K562 (cell line): Measurements from ENCODE around the gene ANKS4B. TPM values are rescaled to one million over a fixed set of nuclear protein-coding genes. Genes with fewer than 3 reads are reported as not detected.
"Not testable (repeated sequence)": the region's sequence is repeated elsewhere in the genome, so short reads cannot be mapped to it uniquely, and the experiment has no call there.

Experiments
- ATAC-seq: fragments of 200-7000 bp; cut with Tn5 transposase; 3 replicates; pipeline ENCODE4 v1.9.1; 2020; ENCODE audit warnings: moderate library complexity
- BruUV-seq: library from RNA; stranded (reverse); fragments of 400-500 nt; replicated peaks from 2 replicates; lab custom pipeline; 2021; lab: Mats Ljungman, UMichigan
- CTCF ChIA-PET: fragments of 300-600 bp; formaldehyde crosslinking; extraction: SDS; loops from one replicate; lab custom pipeline; 2021; ENCODE audit warnings: low intra/inter-chr PET ratio; lab: Yijun Ruan, JAX
- POLR2A ChIA-PET: fragments of 300-600, 350-650 bp; sonication (Branson Sonifier 250); formaldehyde crosslinking; extraction: SDS; loops from one replicate; lab custom pipeline; 2021; ENCODE audit warnings: antibody characterized with exemption, inconsistent platforms; lab: Yijun Ruan, JAX
- DNase-seq, 4 experiments: peaks; one replicate each; pipeline versions ENCODE4 v3.0.0 to v3.0.0-alpha.2; 2011 to 2018; ENCODE audit warnings: low spot score in 3 of 4, mixed read lengths in 3 of 4; ENCODE audit errors: extremely low read depth in 1 of 4
- FAIRE-seq: peaks from 2 replicates; lab custom pipeline; 2011; peaks lifted over from hg19 to GRCh38; lab: Jason Lieb, UNC
- H2AFZ ChIP-seq: 2 replicates; pipeline ENCODE4 v1.6.0; 2011; ENCODE audit warnings: low read depth, low read length, control low read depth, inconsistent platforms
- H3K27ac ChIP-seq: fragments of 200-600 bp; 3 replicates; pipeline ENCODE4 v1.8.0; 2011; ENCODE audit warnings: low read depth, mild to moderate bottlenecking, control low read depth, inconsistent platforms, low read length, moderate library complexity, mixed read lengths; ENCODE audit errors: extremely low read depth
- H3K27me3 ChIP-seq, 2 experiments: fragments of 300-600 bp in 1 of 2; 2 replicates in 1 of 2; 3 replicates in 1 of 2; pipeline versions ENCODE4 v1.6.0 to v1.8.0; 2011; ENCODE audit warnings: inconsistent platforms in 2 of 2, low read length in 2 of 2, mild to moderate bottlenecking in 1 of 2, mixed read lengths in 1 of 2, moderate library complexity in 1 of 2; ENCODE audit not compliant: control insufficient read depth in 2 of 2, insufficient read depth in 2 of 2
- H3K36me3 ChIP-seq: fragments of 300-600 bp; 3 replicates; pipeline ENCODE4 v1.8.0; 2011; ENCODE audit warnings: mild to moderate bottlenecking, low read length, inconsistent platforms; ENCODE audit not compliant: control insufficient read depth, insufficient read depth
- H3K4me1 ChIP-seq, 2 experiments: fragments of 200-600 bp in 1 of 2; replicated peaks in 1 of 2; 2 replicates in 1 of 2; 3 replicates in 1 of 2; pipeline versions ENCODE4 v1.5.1 to v1.8.0; 2011; ENCODE audit warnings: inconsistent platforms in 2 of 2, low read length in 2 of 2, mild to moderate bottlenecking in 1 of 2, mixed read lengths in 1 of 2, moderate library complexity in 1 of 2; ENCODE audit not compliant: control insufficient read depth in 2 of 2, insufficient read depth in 2 of 2
- H3K4me2 ChIP-seq: 2 replicates; pipeline ENCODE4 v1.6.1; 2011; ENCODE audit warnings: low read length, control low read depth, inconsistent platforms, mixed read lengths; ENCODE audit not compliant: insufficient read depth
- H3K4me3 ChIP-seq: fragments of 200-600 bp; sonication (generic), shearing (Covaris generic); 2 replicates; pipeline ENCODE4 v1.5.1; 2016; ENCODE audit warnings: control low read depth, inconsistent platforms
- H3K79me2 ChIP-seq: fragments of 200-600 bp; 3 replicates; pipeline ENCODE4 v1.8.0; 2011; ENCODE audit warnings: low read length, inconsistent platforms; ENCODE audit not compliant: control insufficient read depth, insufficient read depth
- H3K9ac ChIP-seq, 2 experiments: 2 replicates each; pipeline versions ENCODE4 v1.6.0 to v1.6.1; 2011; ENCODE audit warnings: low read depth in 2 of 2, low read length in 2 of 2, control low read depth in 1 of 2, inconsistent platforms in 1 of 2, mild to moderate bottlenecking in 1 of 2, mixed read lengths in 1 of 2; ENCODE audit not compliant: insufficient read depth in 1 of 2
- H3K9me1 ChIP-seq: one replicate; pipeline ENCODE4 v1.6.0; 2011; ENCODE audit warnings: inconsistent platforms, mild to moderate bottlenecking, low read length, moderate library complexity; ENCODE audit not compliant: control insufficient read depth, insufficient read depth
- H3K9me3 ChIP-seq: replicated peaks from 2 replicates; pipeline ENCODE4 v1.5.1; 2011; ENCODE audit warnings: low read depth, low read length, inconsistent platforms; ENCODE audit not compliant: control insufficient read depth, insufficient read depth
- H4K20me1 ChIP-seq: replicated peaks from 2 replicates; pipeline ENCODE4 v1.6.1; 2011; ENCODE audit warnings: low read length, inconsistent platforms, mixed read lengths; ENCODE audit not compliant: control insufficient read depth, insufficient read depth
- ASH1L ChIP-seq: fragments of 450-650 bp; IDR thresholded peaks from 2 replicates; pipeline ENCODE4 v1.6.1; 2018; ENCODE audit warnings: borderline replicate concordance, mild to moderate bottlenecking, low read depth; ENCODE audit not compliant: partially characterized antibody
- C11orf30 ChIP-seq: fragments of 450-650 bp; IDR thresholded peaks from 2 replicates; pipeline ENCODE4 v1.6.1; 2016; ENCODE audit warnings: low read depth, mild to moderate bottlenecking
- CC2D1A ChIP-seq: fragments of 450-650 bp; IDR thresholded peaks from 2 replicates; pipeline ENCODE4 v1.6.1; 2017; ENCODE audit warnings: mild to moderate bottlenecking
- ELF1 ChIP-seq: fragments of 200-800 bp; sonication (Bioruptor generic); IDR thresholded peaks from 2 replicates; pipeline ENCODE4 v1.6.1; 2016; ENCODE audit warnings: missing genetic modification characterization, missing compliant biosample characterization
- MAFG ChIP-seq: fragments of 450-650 bp; conservative IDR thresholded peaks from 2 replicates; pipeline ENCODE4 v1.6.1; 2016; ENCODE audit warnings: missing genetic modification characterization, missing compliant biosample characterization
- MEF2A ChIP-seq: IDR thresholded peaks from 2 replicates; pipeline ENCODE4 v1.6.1; 2011; ENCODE audit warnings: low read depth, mild to moderate bottlenecking, low read length, moderate library complexity; ENCODE audit not compliant: control insufficient read depth
- MYNN ChIP-seq, 2 experiments: sonication (generic); formaldehyde crosslinking in 1 of 2; IDR thresholded peaks; 2 replicates each; pipeline versions ENCODE4 v1.5.0 to v1.6.1; 2016 to 2020; ENCODE audit warnings: antibody characterized with exemption in 1 of 2, missing genetic modification reagents in 1 of 2
- NFYB ChIP-seq: IDR thresholded peaks from 2 replicates; pipeline ENCODE4 v1.6.1; 2011; ENCODE audit warnings: mild to moderate bottlenecking, moderate library complexity; ENCODE audit not compliant: insufficient read length; ENCODE audit errors: extremely low read depth
- NR1H2 ChIP-seq: sonication (generic); formaldehyde crosslinking; IDR thresholded peaks from 2 replicates; pipeline ENCODE4 v1.4.0; 2020; ENCODE audit warnings: mild to moderate bottlenecking, missing genetic modification reagents
- RBM25 ChIP-seq: fragments of 200-400 bp; formaldehyde crosslinking; IDR thresholded peaks from 2 replicates; pipeline ENCODE4 v1.6.1; 2018; ENCODE audit warnings: low read length, low read depth, moderate library complexity; ENCODE audit not compliant: severe bottlenecking
- SP1 ChIP-seq: sonication (generic); formaldehyde crosslinking; IDR thresholded peaks from 2 replicates; pipeline ENCODE4 v1.8.1; 2022; ENCODE audit warnings: mild to moderate bottlenecking, missing genetic modification reagents
- SRSF3 ChIP-seq: fragments of 200-400 bp; formaldehyde crosslinking; IDR thresholded peaks from 2 replicates; pipeline ENCODE4 v1.6.1; 2016; ENCODE audit warnings: mild to moderate bottlenecking, low read length, moderate library complexity; ENCODE audit not compliant: insufficient read depth
- ZC3H4 ChIP-seq: sonication (generic); formaldehyde crosslinking; IDR thresholded peaks from 2 replicates; pipeline ENCODE4 v1.9.0; 2021; ENCODE audit warnings: missing genetic modification reagents, borderline replicate concordance
- ZNF316 ChIP-seq: fragments of 450-650 bp; IDR thresholded peaks from 2 replicates; pipeline ENCODE4 v1.6.1; 2016
- ZNF41 ChIP-seq: fragments of 250-450 bp; sonication (Bioruptor Pico); conservative IDR thresholded peaks from 2 replicates; pipeline ENCODE4 v1.4.0; 2020; ENCODE audit warnings: mild to moderate bottlenecking
- WGBS: fragments of 100-300 bp; shearing (Covaris generic); methylation state at CpG from one replicate; pipeline ENCODE4 v1.1.6; 2016; ENCODE audit warnings: low coverage, mixed read lengths; ENCODE audit not compliant: insufficient coverage; ENCODE audit errors: missing lambda C conversion rate; 5-methylcytosine and 5-hydroxymethylcytosine counted together
- in situ Hi-C: fragments of 300-500 bp; cut with MboI; formaldehyde crosslinking; loops from 4 replicates; pipeline ENCODE4 v1.15.0; 2018; ENCODE audit warnings: inconsistent platforms, mixed read lengths
- intact Hi-C: fragments of 100-400 bp; cut with micrococcal nuclease; formaldehyde crosslinking; loops from 2 replicates; pipeline ENCODE4 v1.14.2; 2022
- polyA plus RNA-seq, 8 experiments: library from polyadenylated mRNA; depleted of rRNA in 4 of 8; stranded (reverse) in 5 of 8; unstranded in 3 of 8; fragments of >200 nt; fragmentation: Nextera tagmentation in 2 of 8; fragmentation: Illumina TruSeq in 1 of 8; extraction: Ambion mirVana in 2 of 8; extraction: Trizol in 1 of 8; gene quantifications; 2 replicates each; pipeline versions ENCODE4 v1.2.1 to v1.2.3, GENCODE V29; 2011 to 2014; ENCODE audit warnings: inconsistent platforms in 1 of 8, missing spikeins in 1 of 8
- total RNA-seq, 7 experiments: library from RNA; depleted of rRNA in 6 of 7; stranded (reverse); fragments of >200 nt in 6 of 7; fragmentation: Illumina TruSeq in 2 of 7; extraction: Trizol in 2 of 7; gene quantifications; 2 replicates each; pipeline versions ENCODE4 v1.2.1 to v1.2.3, GENCODE V29; 2011 to 2021; ENCODE audit warnings: low replicate concordance in 1 of 7

Gene ANKS4B
- total and polyA plus RNA-seq, 9 of the 15 experiments (the other 6 are each of a cell fraction or from before 2014, with no cell fraction given): not detected

- TF ChIP-seq MYNN (IDR thresholded peaks at IDR 0.05) (no peak), MYNN (CRISPR knock-in tag; IDR thresholded peaks at IDR 0.05) (no peak), ZC3H4 (no peak), ZNF41 (no peak), NR1H2 (CRISPR knock-in tag) (no peak), MEF2A (no peak), ELF1 (tag) (no peak), SRSF3 (no peak)
These were observed 51.8 kb downstream of the ANKS4B start (continued) for GRCh38 chr16:21285314-21285713.

GRCh38 chr16:21289789-21290188 is 56.3 kb downstream of the ANKS4B start:
- H3K9me1 ChIP-seq, H3K9me3 ChIP-seq, ATAC-seq, H4K20me1 ChIP-seq, H3K4me3 ChIP-seq, intact Hi-C loops, DNase-seq, H3K27ac ChIP-seq, H3K27me3 ChIP-seq, H3K9ac ChIP-seq, FAIRE-seq, H3K4me2 ChIP-seq, H3K4me1 ChIP-seq, in situ Hi-C loops, POLR2A ChIA-PET, BruUV-seq, CTCF ChIA-PET, H3K36me3 ChIP-seq, H2AFZ ChIP-seq, H3K79me2 ChIP-seq: not testable (repeated sequence)
- 56% methylated on average over 3 of the region's 3 CpGs for WGBS
- TF ChIP-seq NFYB (peak; percentile 67), MAFG (tag) (peak; percentile 54), RBM25 (peak; percentile 27), ASH1L (peak; percentile 82), C11orf30 (peak; percentile 59), SP1 (CRISPR knock-in tag) (peak; percentile 38; the same call in 1 of the 2 replicates), CC2D1A (peak; percentile 57), ZNF316 (peak; percentile 86)
